Measurements from ENCODE around the gene DOK6. TPM values are rescaled to one million over a fixed set of nuclear protein-coding genes. Genes with fewer than 3 reads are reported as not detected.
"Not testable (repeated sequence)": the region's sequence is repeated elsewhere in the genome, so short reads cannot be mapped to it uniquely, and the experiment has no call there.

Gene DOK6
- total RNA-seq, 1 experiment from 2014 or later = 11.2 TPM

- Histone ChIP-seq H3K4me3 (no peak overlapping the region), H3K9me3 (peaks cover 9% of the 10 kb centered on the region), H3K27me3 (no peaks in the 10 kb centered on the region), H3K36me3 (no peaks in the 10 kb centered on the region; the same call in 1 of the 2 replicates)
- no peak for DNase-seq
Observed at GRCh38 chr18:69814861-69815385, 414.2 kb downstream of the DOK6 start.

GRCh38 chr18:69817335-69817940 lies 416.8 kb downstream of the DOK6 start:
- H3K4me3 ChIP-seq = no peak overlapping the region
- peak; percentile 79 for DNase-seq
- H3K9me3 ChIP-seq = peaks cover 12% of the 10 kb centered on the region
- H3K27me3 ChIP-seq = no peaks in the 10 kb centered on the region
- H3K36me3 ChIP-seq = no peaks in the 10 kb centered on the region; the same call in 1 of the 2 replicates

GRCh38 chr18:69819460-69819859 lies 418.8 kb downstream of the DOK6 start:
- DNase-seq = no peak
- Histone ChIP-seq H3K36me3 (no peaks in the 10 kb centered on the region; the same call in 1 of the 2 replicates), H3K4me3 (no peak overlapping the region), H3K27me3 (no peaks in the 10 kb centered on the region), H3K9me3 (peaks cover 12% of the 10 kb centered on the region)

- no peaks in the 10 kb centered on the region; the same call in 1 of the 2 replicates for H3K36me3 ChIP-seq
- peaks cover 12% of the 10 kb centered on the region for H3K9me3 ChIP-seq
- no peak for DNase-seq
- no peaks in the 10 kb centered on the region for H3K27me3 ChIP-seq
- no peak overlapping the region for H3K4me3 ChIP-seq
Observed at GRCh38 chr18:69820538-69820937, 419.9 kb downstream of the DOK6 start.

- Histone ChIP-seq H3K36me3 (no peaks in the 10 kb centered on the region), H3K27me3 (no peaks in the 10 kb centered on the region), H3K9me3 (peaks cover 2% of the 10 kb centered on the region; the same call in 1 of the 2 replicates), H3K4me3 (no peak overlapping the region)
- no peak for DNase-seq
Observed at GRCh38 chr18:69830189-69830588, 429.5 kb downstream of the DOK6 start.

GRCh38 chr18:69834980-69835379 lies 434.3 kb downstream of the DOK6 start:
- not testable (repeated sequence) for DNase-seq, H3K27me3 ChIP-seq, H3K4me3 ChIP-seq

GRCh38 chr18:69838003-69838402 lies 437.3 kb downstream of the DOK6 start:
- H3K27me3 ChIP-seq = no peaks in the 10 kb centered on the region
- no peaks in the 10 kb centered on the region for H3K36me3 ChIP-seq
- no peak for DNase-seq
- no peak overlapping the region for H3K4me3 ChIP-seq
- H3K9me3 ChIP-seq = no peaks in the 10 kb centered on the region

More at GRCh38 chr18:69834980-69835379, 434.3 kb downstream of the DOK6 start:
- H3K36me3 ChIP-seq, H3K9me3 ChIP-seq: not testable (repeated sequence)

GRCh38 chr18:69838620-69839411 lies 438.1 kb downstream of the DOK6 start:
- Histone ChIP-seq H3K4me3 (no peak overlapping the region), H3K27me3 (no peaks in the 10 kb centered on the region), H3K36me3 (no peaks in the 10 kb centered on the region), H3K9me3 (no peaks in the 10 kb centered on the region)
- peak; percentile 69 for DNase-seq

GRCh38 chr18:69839497-69839896 lies 438.8 kb downstream of the DOK6 start:
- DNase-seq = no peak
- H3K4me3 ChIP-seq = no peak overlapping the region; the same call in 1 of the 2 replicates

GRCh38 chr18:69840001-69840400 lies 439.3 kb downstream of the DOK6 start:
- H3K9me3 ChIP-seq = no peaks in the 10 kb centered on the region
- no peaks in the 10 kb centered on the region for H3K36me3 ChIP-seq
- H3K4me3 ChIP-seq = peak overlapping the region; percentile 23
- no peaks in the 10 kb centered on the region for H3K27me3 ChIP-seq
- peak; percentile 32 for DNase-seq

More at GRCh38 chr18:69839497-69839896, 438.8 kb downstream of the DOK6 start:
- Histone ChIP-seq H3K27me3 (no peaks in the 10 kb centered on the region), H3K36me3 (no peaks in the 10 kb centered on the region), H3K9me3 (no peaks in the 10 kb centered on the region)

GRCh38 chr18:69840445-69840844 lies 439.8 kb downstream of the DOK6 start:
- peak overlapping the region; percentile 23 for H3K4me3 ChIP-seq
- peak; percentile 15 for DNase-seq

GRCh38 chr18:69841117-69841516 lies 440.4 kb downstream of the DOK6 start:
- Histone ChIP-seq H3K36me3 (no peaks in the 10 kb centered on the region), H3K4me3 (no peak overlapping the region), H3K27me3 (no peaks in the 10 kb centered on the region), H3K9me3 (no peaks in the 10 kb centered on the region)
- no peak for DNase-seq

More at GRCh38 chr18:69840445-69840844, 439.8 kb downstream of the DOK6 start:
- no peaks in the 10 kb centered on the region for H3K36me3 ChIP-seq
- H3K27me3 ChIP-seq = no peaks in the 10 kb centered on the region
- no peaks in the 10 kb centered on the region for H3K9me3 ChIP-seq

- no peaks in the 10 kb centered on the region for H3K9me3 ChIP-seq
- H3K27me3 ChIP-seq = no peaks in the 10 kb centered on the region
- no peak overlapping the region for H3K4me3 ChIP-seq
- no peak for DNase-seq
- no peaks in the 10 kb centered on the region for H3K36me3 ChIP-seq
Observed at GRCh38 chr18:69843015-69843414, 442.3 kb downstream of the DOK6 start.

GRCh38 chr18:69844656-69845055 lies 444.0 kb downstream of the DOK6 start:
- no peak for DNase-seq
- Histone ChIP-seq H3K4me3 (no peak overlapping the region), H3K36me3 (no peaks in the 10 kb centered on the region), H3K9me3 (no peaks in the 10 kb centered on the region), H3K27me3 (no peaks in the 10 kb centered on the region)

GRCh38 chr18:69845593-69846506 lies 445.2 kb downstream of the DOK6 start:
- Histone ChIP-seq H3K27me3 (no peaks in the 10 kb centered on the region), H3K4me3 (no peak overlapping the region), H3K36me3 (no peaks in the 10 kb centered on the region), H3K9me3 (no peaks in the 10 kb centered on the region)
- no peak for DNase-seq

GRCh38 chr18:69853051-69853450 lies 452.4 kb downstream of the DOK6 start:
- Histone ChIP-seq H3K36me3 (no peaks in the 10 kb centered on the region), H3K9me3 (no peaks in the 10 kb centered on the region), H3K27me3 (no peaks in the 10 kb centered on the region), H3K4me3 (no peak overlapping the region)
- no peak for DNase-seq
